GM12878 (cell line): ENCODE data around the gene COMMD10. TPM values are rescaled to one million over a fixed set of nuclear protein-coding genes. Genes with fewer than 3 reads are reported as not detected.

ENCODE experiments used
- ATAC-seq: fragments of 200-7000 bp; cut with Tn5 transposase; 3 replicates; pipeline ENCODE4 v1.9.1; 2020; ENCODE audit warnings: mild to moderate bottlenecking, moderate library complexity
- BruUV-seq: library from RNA; stranded (reverse); fragments of 400-500 nt; replicated peaks from 2 replicates; lab custom pipeline; 2021; lab: Mats Ljungman, UMichigan
- CTCF ChIA-PET: fragments of 300-600 bp; sonication (Branson Sonifier 250); formaldehyde crosslinking; extraction: SDS; loops from one replicate; lab custom pipeline; 2021; ENCODE audit warnings: inconsistent platforms; lab: Yijun Ruan, JAX
- POLR2A ChIA-PET: fragments of 350-600 bp; formaldehyde crosslinking; extraction: SDS; loops from one replicate; lab custom pipeline; 2021; ENCODE audit warnings: inconsistent platforms; lab: Charles Lee
- RAD21 ChIA-PET: fragments of 300-600 bp; sonication (Branson Sonifier 250); formaldehyde crosslinking; loops from one replicate; lab custom pipeline; 2023; ENCODE audit warnings: antibody characterized with exemption; ENCODE audit not compliant: unreplicated experiment; lab: Charles Lee
- SMC1A ChIA-PET: fragments of 300-600 bp; sonication (Branson Sonifier 250); formaldehyde crosslinking; loops from one replicate; lab custom pipeline; 2023; ENCODE audit not compliant: unreplicated experiment, uncharacterized antibody; lab: Charles Lee
- DNase-seq: peaks from one replicate; pipeline ENCODE4 v3.0.0-alpha.2; 2011; ENCODE audit warnings: low read depth, low spot score
- FAIRE-seq: peaks from 3 replicates; lab custom pipeline; 2011; peaks lifted over from hg19 to GRCh38; lab: Jason Lieb, UNC
- H2AFZ ChIP-seq: 2 replicates; pipeline ENCODE4 v1.6.0; 2011; ENCODE audit warnings: low read depth, low read length, control low read depth; ENCODE audit not compliant: control insufficient read depth
- H3K27ac ChIP-seq: 2 replicates; pipeline ENCODE4 v1.5.1; 2011; ENCODE audit warnings: control low read depth; ENCODE audit not compliant: control insufficient read depth, insufficient read depth
- H3K27me3 ChIP-seq, 2 experiments: replicated peaks in 1 of 2; 2 replicates each; pipeline versions ENCODE4 v1.6.0 to v1.6.1; 2011; ENCODE audit warnings: low read length in 1 of 2; ENCODE audit not compliant: control insufficient read depth in 2 of 2, insufficient read depth in 2 of 2
- H3K36me3 ChIP-seq, 2 experiments: 2 replicates each; pipeline ENCODE4 v1.5.1; 2011; ENCODE audit warnings: low read length in 1 of 2; ENCODE audit not compliant: control insufficient read depth in 2 of 2, insufficient read depth in 2 of 2
- H3K4me1 ChIP-seq: 2 replicates; pipeline ENCODE4 v1.6.1; 2011; ENCODE audit warnings: mild to moderate bottlenecking, low read length, moderate library complexity, mixed read lengths; ENCODE audit not compliant: control insufficient read depth, insufficient read depth
- H3K4me2 ChIP-seq: 2 replicates; pipeline ENCODE4 v1.6.0; 2011; ENCODE audit warnings: control low read depth; ENCODE audit not compliant: control insufficient read depth, insufficient read depth
- H3K4me3 ChIP-seq: fragments of 200-600 bp; sonication (generic); 2 replicates; pipeline ENCODE4 v1.5.1; 2016
- H3K79me2 ChIP-seq: 2 replicates; pipeline ENCODE4 v1.6.0; 2011; ENCODE audit warnings: low read length; ENCODE audit not compliant: control insufficient read depth, insufficient read depth
- H3K9ac ChIP-seq: 2 replicates; pipeline ENCODE4 v1.8.0; 2011; ENCODE audit warnings: low read length, control low read depth, mixed read lengths; ENCODE audit not compliant: control insufficient read depth, insufficient read depth
- H3K9me3 ChIP-seq: replicated peaks from 3 replicates; pipeline ENCODE4 v1.5.1; 2011; ENCODE audit warnings: mild to moderate bottlenecking, low read length; ENCODE audit not compliant: control insufficient read depth, insufficient read depth
- H4K20me1 ChIP-seq: 2 replicates; pipeline ENCODE4 v1.6.0; 2011; ENCODE audit not compliant: control insufficient read depth, insufficient read depth
- BCL3 ChIP-seq: IDR thresholded peaks from 2 replicates; pipeline ENCODE4 v1.6.1; 2011; ENCODE audit warnings: borderline replicate concordance, low read depth, mild to moderate bottlenecking, moderate library complexity, low read length; ENCODE audit not compliant: insufficient read depth, poor library complexity, severe bottlenecking
- ELK1 ChIP-seq: IDR thresholded peaks from 2 replicates; pipeline ENCODE4 v1.6.1; 2012; ENCODE audit warnings: low read depth, low read length, improper control_type of control experiment
- HDGF ChIP-seq: fragments of 450-650 bp; IDR thresholded peaks from 2 replicates; pipeline ENCODE4 v1.6.1; 2016; ENCODE audit warnings: antibody characterized with exemption
- IRF3 ChIP-seq: fragments of 450-650 bp; IDR thresholded peaks from 2 replicates; pipeline ENCODE4 v1.6.1; 2014; ENCODE audit warnings: mild to moderate bottlenecking
- KDM1A ChIP-seq: fragments of 200-600 bp; sonication (generic); IDR thresholded peaks from 2 replicates; pipeline ENCODE4 v1.6.1; 2016; ENCODE audit warnings: borderline replicate concordance
- NR2C1 ChIP-seq: fragments of 450-650 bp; IDR thresholded peaks from 2 replicates; pipeline ENCODE4 v1.6.1; 2017; ENCODE audit warnings: antibody characterized with exemption, mild to moderate bottlenecking, moderate library complexity
- POLR2AphosphoS2 ChIP-seq: IDR thresholded peaks from 2 replicates; pipeline ENCODE4 v1.6.1; 2011; ENCODE audit warnings: low read depth, mild to moderate bottlenecking, low read length, improper control_type of control experiment, moderate library complexity
- RUNX3 ChIP-seq: IDR thresholded peaks from 2 replicates; pipeline ENCODE4 v1.6.1; 2012; ENCODE audit warnings: low read length, inconsistent platforms
- ZNF217 ChIP-seq: fragments of 450-650 bp; IDR thresholded peaks from 2 replicates; pipeline ENCODE4 v1.6.1; 2017; ENCODE audit warnings: antibody characterized with exemption, mild to moderate bottlenecking
- ZNF384 ChIP-seq: IDR thresholded peaks from 2 replicates; pipeline ENCODE4 v1.6.1; 2012; ENCODE audit warnings: low read depth, mild to moderate bottlenecking, low read length, improper control_type of control experiment, borderline replicate concordance
- WGBS: methylation state at CpG from one replicate; pipeline ENCODE4 v1.1.6; 2016; ENCODE audit warnings: low lambda C conversion rate; ENCODE audit not compliant: insufficient replicate concordance, insufficient coverage; ENCODE audit errors: missing lambda C conversion rate; 5-methylcytosine and 5-hydroxymethylcytosine counted together
- in situ Hi-C: fragments of 300-500 bp; cut with MboI; formaldehyde crosslinking; loops from 9 replicates; pipeline ENCODE4 v1.14.3; 2018; ENCODE audit warnings: mixed read lengths
- intact Hi-C: fragments of 100-400 bp; cut with micrococcal nuclease; formaldehyde crosslinking; loops from one replicate; pipeline ENCODE4 v1.14.2; 2022; ENCODE audit not compliant: unreplicated experiment
- polyA plus RNA-seq, 11 experiments: library from polyadenylated mRNA; depleted of rRNA in 4 of 11; unstranded in 6 of 11; stranded (reverse) in 5 of 11; fragments of >200 nt; fragmentation: Nextera tagmentation in 4 of 11; fragmentation: Illumina TruSeq in 1 of 11; extraction: Ambion mirVana in 4 of 11; extraction: Trizol in 1 of 11; gene quantifications; 1 replicate in 1 of 11; 2 replicates in 10 of 11; pipeline versions ENCODE4 v1.2.1 to v1.2.3, GENCODE V29; 2011 to 2016; ENCODE audit warnings: inconsistent platforms in 2 of 11, missing spikeins in 2 of 11, low read depth in 1 of 11
- total RNA-seq, 4 experiments: library from RNA; depleted of rRNA in 3 of 4; stranded (reverse); fragments of >200 nt in 3 of 4; fragmentation: Illumina TruSeq in 1 of 4; extraction: Trizol in 1 of 4; gene quantifications; 2 replicates each; pipeline versions ENCODE4 v1.2.1 to v1.2.3, GENCODE V29; 2013 to 2021
- TF ChIP-seq, protein P1 (sequence below), 3 experiments: IDR thresholded peaks in 2 of 3; conservative IDR thresholded peaks in 1 of 3; 2 replicates each; pipeline ENCODE4 v1.5.1; 2011; ENCODE audit warnings: low read depth in 3 of 3, low read length in 3 of 3, mild to moderate bottlenecking in 3 of 3, control low read depth in 2 of 3, moderate library complexity in 2 of 3, inconsistent platforms in 1 of 3, mixed read lengths in 1 of 3; ENCODE audit not compliant: control insufficient read depth in 2 of 3, insufficient read depth in 1 of 3; ENCODE audit errors: extremely low read depth in 1 of 3
- TF ChIP-seq, protein P2 (sequence below): IDR thresholded peaks from 2 replicates; pipeline ENCODE4 v1.6.1; 2012; ENCODE audit warnings: mild to moderate bottlenecking, low read depth, low read length

The COMMD10 gene
- total and polyA plus RNA-seq, 10 of the 15 experiments (the other 5 are each of a cell fraction or from before 2014, with no cell fraction given), result 19.6 to 98.7 (median 28.0) TPM

DNA sequence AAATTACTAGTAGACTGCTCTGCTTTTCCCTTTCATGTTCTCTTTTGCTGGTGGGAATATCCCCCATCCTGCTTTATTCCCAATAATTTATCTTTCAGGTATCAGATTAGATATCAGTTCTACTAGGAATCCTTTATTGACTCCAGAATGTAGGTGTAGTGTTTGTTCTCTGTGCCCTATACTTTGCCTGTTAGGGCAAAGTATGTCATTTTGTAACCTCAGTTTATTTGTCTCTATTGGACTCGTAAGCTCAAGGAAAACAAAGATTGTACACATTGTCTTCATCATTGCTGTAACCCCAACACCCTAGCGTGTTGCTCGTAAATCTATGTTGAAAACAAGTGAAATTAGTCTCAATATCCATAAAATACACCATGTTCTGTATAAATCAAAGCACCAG is 190.5 kb downstream of the COMMD10 start:
- ATAC-seq (no peak), DNase-seq (no peak), FAIRE-seq (no peak)
- intact Hi-C loops, result loop anchor here (10.0 kb wide), 1 partner anchor 180 kb away; no protein-coding TSS in a partner anchor
- peaks cover 3% of the 10 kb centered on the region for H3K9me3 ChIP-seq
- no peaks in the 10 kb centered on the region for H3K27me3 ChIP-seq
- TF ChIP-seq, protein P1, sequence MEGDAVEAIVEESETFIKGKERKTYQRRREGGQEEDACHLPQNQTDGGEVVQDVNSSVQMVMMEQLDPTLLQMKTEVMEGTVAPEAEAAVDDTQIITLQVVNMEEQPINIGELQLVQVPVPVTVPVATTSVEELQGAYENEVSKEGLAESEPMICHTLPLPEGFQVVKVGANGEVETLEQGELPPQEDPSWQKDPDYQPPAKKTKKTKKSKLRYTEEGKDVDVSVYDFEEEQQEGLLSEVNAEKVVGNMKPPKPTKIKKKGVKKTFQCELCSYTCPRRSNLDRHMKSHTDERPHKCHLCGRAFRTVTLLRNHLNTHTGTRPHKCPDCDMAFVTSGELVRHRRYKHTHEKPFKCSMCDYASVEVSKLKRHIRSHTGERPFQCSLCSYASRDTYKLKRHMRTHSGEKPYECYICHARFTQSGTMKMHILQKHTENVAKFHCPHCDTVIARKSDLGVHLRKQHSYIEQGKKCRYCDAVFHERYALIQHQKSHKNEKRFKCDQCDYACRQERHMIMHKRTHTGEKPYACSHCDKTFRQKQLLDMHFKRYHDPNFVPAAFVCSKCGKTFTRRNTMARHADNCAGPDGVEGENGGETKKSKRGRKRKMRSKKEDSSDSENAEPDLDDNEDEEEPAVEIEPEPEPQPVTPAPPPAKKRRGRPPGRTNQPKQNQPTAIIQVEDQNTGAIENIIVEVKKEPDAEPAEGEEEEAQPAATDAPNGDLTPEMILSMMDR (IDR thresholded peaks at IDR 0.05 in 2 of 3, conservative IDR thresholded peaks at IDR 0.05 in 1 of 3; ENCODE audit: control insufficient read depth in 2 of 3, extremely low read depth in 1 of 3, insufficient read depth in 1 of 3, low read depth in 3 of 3, low read length in 3 of 3), result no peak
- TF ChIP-seq POLR2AphosphoS2 (no peak), ZNF384 (no peak), ZNF217 (no peak), IRF3 (no peak), RUNX3 (no peak), ELK1 (no peak), BCL3 (no peak), NR2C1 (no peak), HDGF (no peak), KDM1A (no peak)
- TF ChIP-seq, protein P2, sequence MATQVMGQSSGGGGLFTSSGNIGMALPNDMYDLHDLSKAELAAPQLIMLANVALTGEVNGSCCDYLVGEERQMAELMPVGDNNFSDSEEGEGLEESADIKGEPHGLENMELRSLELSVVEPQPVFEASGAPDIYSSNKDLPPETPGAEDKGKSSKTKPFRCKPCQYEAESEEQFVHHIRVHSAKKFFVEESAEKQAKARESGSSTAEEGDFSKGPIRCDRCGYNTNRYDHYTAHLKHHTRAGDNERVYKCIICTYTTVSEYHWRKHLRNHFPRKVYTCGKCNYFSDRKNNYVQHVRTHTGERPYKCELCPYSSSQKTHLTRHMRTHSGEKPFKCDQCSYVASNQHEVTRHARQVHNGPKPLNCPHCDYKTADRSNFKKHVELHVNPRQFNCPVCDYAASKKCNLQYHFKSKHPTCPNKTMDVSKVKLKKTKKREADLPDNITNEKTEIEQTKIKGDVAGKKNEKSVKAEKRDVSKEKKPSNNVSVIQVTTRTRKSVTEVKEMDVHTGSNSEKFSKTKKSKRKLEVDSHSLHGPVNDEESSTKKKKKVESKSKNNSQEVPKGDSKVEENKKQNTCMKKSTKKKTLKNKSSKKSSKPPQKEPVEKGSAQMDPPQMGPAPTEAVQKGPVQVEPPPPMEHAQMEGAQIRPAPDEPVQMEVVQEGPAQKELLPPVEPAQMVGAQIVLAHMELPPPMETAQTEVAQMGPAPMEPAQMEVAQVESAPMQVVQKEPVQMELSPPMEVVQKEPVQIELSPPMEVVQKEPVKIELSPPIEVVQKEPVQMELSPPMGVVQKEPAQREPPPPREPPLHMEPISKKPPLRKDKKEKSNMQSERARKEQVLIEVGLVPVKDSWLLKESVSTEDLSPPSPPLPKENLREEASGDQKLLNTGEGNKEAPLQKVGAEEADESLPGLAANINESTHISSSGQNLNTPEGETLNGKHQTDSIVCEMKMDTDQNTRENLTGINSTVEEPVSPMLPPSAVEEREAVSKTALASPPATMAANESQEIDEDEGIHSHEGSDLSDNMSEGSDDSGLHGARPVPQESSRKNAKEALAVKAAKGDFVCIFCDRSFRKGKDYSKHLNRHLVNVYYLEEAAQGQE, result no peak
- no peak overlapping the region for H3K4me3 ChIP-seq
- no peaks in the 10 kb centered on the region for H3K4me1 ChIP-seq
- ChIA-PET POLR2A (interaction anchor here (0.6 kb wide), 1 partner anchor 91 kb away, joined by 4 read pairs; no protein-coding TSS in a partner anchor), CTCF (interaction anchor here (4.3 to 5.6 kb wide), 2 partner anchors 84 to 138 kb away, joined by 28 to 36 read pairs; no protein-coding TSS in a partner anchor), SMC1A (interaction anchor here (0.7 to 4.4 kb wide), 7 partner anchors 11 to 200 kb away, joined by 3 to 49 read pairs (median 3); no protein-coding TSS in a partner anchor), RAD21 (interaction anchor here (0.8 kb wide), 1 partner anchor 83 kb away, joined by 3 read pairs; no protein-coding TSS in a partner anchor)
- H3K79me2 ChIP-seq, result no peaks in the 10 kb centered on the region
- H2AFZ ChIP-seq, result no peak overlapping the region
- BruUV-seq, result no TSS peak
- in situ Hi-C loops, result no loop called here
- no peaks in the 10 kb centered on the region for H3K36me3 ChIP-seq
- no peaks in the 10 kb centered on the region for H4K20me1 ChIP-seq
- 81% methylated on average over 3 of the region's 3 CpGs for WGBS
- no peak overlapping the region for H3K27ac ChIP-seq
- no peak overlapping the region for H3K4me2 ChIP-seq
- no peak overlapping the region for H3K9ac ChIP-seq
